GM12874 (cell line): ENCODE measurements around the gene JUND.

Source experiments
- CTCF ChIP-seq: IDR thresholded peaks from 2 replicates; pipeline ENCODE4 v1.5.1; 2011; ENCODE audit warnings: low read depth, mild to moderate bottlenecking, control low read depth, low read length, moderate library complexity; ENCODE audit not compliant: insufficient read depth

Gene JUND

DNA sequence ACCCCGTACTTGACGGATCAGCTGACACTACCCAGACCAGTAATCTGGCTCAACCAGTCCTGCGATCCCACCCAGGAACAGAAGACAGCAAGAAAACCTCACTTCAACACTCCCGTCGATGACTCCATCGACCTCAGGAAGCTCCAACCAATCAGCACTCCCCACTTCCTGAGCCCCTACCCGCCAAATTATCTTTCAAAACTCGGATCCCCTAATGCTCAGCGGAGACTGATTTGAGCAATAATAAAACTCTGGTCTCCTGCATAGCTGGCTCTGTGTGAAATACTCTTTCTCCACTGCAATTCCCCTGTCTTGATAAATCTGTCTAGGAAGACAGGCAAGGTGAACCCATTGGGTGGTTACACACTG lies 40.3 kb upstream of the JUND start:
- no peak for TF ChIP-seq CTCF

GRCh38 chr19:18320865-18321733 lies 39.7 kb upstream of the JUND start:
- no peak for TF ChIP-seq CTCF

DNA sequence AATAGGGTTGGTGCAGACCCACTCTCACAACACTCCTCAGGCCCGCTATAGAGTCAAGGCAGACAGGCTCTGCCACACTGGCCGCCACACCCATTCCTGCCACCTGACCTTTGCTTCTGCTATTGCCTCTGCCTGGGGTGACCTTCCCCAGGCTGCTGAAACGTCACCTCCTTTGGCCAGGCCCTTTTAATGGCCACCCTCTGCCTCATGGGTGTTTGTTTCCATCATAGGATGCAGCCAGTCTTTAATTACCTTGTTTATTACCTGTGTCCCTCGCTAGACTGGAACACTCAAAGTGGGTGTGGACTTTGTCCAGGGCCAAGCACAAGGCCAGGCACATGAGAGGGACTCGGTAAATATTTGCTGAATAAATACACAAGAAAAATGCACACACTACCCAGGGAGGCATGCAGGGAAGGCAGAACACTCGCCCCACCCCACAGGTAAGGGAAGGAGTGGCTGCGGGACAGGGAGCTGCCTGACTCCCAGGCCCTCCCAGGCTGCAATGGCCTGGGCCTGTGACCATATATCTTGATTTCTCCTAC lies 38.2 kb upstream of the JUND start:
- no peak for TF ChIP-seq CTCF

DNA sequence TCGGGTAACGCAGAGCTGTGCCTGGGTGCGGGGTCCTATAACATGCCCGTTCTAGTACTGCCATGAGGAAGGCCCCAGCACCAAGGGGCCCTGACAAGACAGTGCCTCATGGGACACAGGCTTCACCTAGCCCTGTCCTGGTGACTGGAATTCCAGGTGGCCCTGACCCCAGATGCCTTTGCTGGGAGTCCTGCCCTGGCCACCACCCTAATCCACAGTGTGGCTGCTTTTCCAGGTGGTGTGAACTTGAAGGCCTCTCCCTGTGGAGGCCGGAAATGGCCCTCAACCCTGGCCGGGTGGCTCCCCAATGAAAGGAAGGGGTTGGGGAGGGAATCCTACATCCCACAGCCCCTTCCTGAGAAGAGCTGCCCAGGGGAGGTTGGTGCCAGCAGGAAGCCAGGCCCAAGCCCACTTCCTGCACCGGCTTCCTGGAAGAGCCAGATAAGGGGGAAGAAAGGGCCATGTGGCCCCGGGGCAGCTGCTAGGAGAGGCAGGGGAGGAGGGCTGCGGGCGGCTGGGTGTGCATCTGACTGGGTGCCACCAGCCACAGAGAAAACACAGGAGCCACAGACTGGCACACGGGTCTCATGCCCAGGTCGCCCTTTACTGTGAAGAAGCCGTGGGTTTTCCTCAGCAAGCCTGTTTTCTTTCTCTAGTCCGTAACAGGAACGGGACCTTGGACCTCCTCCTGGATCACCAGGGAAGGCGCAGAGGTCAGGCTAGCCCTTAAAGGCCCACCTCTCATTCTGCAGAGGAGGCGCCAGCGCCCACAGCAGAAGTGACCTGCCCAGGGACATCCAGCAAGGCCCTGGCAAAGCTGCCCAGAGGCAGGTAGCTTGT lies 36.8 kb upstream of the JUND start:
- TF ChIP-seq CTCF, result no peak

- TF ChIP-seq CTCF, result no peak
Measured at GRCh38 chr19:18313398-18313797, 32.0 kb upstream of the JUND start.

- TF ChIP-seq CTCF, result no peak
Measured at GRCh38 chr19:18312092-18312534, 30.7 kb upstream of the JUND start.

DNA sequence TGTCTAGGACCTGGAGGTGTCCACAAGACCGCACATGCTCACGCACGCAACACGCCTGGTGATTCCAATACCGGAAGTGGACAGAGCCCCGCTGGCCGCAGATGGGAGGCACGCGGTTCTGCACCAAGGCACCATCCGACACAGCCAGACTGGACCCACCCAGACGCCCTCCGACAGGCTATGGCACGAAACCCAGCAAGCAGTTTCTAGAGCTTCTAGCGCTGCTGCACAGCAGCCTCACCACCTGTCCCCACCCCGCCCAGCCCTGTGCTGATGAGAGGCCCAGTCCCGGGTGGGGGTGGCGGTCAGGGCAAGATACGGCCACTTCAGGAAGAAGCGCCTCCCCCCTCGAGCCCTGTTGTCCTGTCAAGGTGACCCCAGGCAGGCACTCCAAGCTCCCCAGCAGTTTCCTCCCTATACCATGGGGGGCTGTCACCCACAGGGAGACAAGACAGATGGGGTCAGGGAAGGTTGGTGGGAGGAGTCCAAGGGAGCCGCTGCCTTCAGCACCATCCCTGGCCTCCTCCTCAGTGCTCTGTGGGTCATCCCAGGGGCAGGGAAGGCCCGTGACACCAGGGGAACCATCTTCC lies 30.2 kb upstream of the JUND start:
- TF ChIP-seq CTCF, result no peak
